DND-41 (cell line): Measurements from ENCODE around the gene CD34.

Experiments used
- EZH2 ChIP-seq: IDR thresholded peaks from 3 replicates; pipeline ENCODE4 v1.6.1; 2012; ENCODE audit warnings: borderline replicate concordance, low read depth, mild to moderate bottlenecking, moderate library complexity, low read length, inconsistent platforms; ENCODE audit not compliant: severe bottlenecking
- TF ChIP-seq, protein P1 (sequence below): IDR thresholded peaks from 2 replicates; pipeline ENCODE4 v1.5.1; 2012; ENCODE audit warnings: borderline replicate concordance, low read length, moderate library complexity, mild to moderate bottlenecking; ENCODE audit not compliant: poor library complexity, severe bottlenecking; ENCODE audit errors: extremely low read depth

DNA sequence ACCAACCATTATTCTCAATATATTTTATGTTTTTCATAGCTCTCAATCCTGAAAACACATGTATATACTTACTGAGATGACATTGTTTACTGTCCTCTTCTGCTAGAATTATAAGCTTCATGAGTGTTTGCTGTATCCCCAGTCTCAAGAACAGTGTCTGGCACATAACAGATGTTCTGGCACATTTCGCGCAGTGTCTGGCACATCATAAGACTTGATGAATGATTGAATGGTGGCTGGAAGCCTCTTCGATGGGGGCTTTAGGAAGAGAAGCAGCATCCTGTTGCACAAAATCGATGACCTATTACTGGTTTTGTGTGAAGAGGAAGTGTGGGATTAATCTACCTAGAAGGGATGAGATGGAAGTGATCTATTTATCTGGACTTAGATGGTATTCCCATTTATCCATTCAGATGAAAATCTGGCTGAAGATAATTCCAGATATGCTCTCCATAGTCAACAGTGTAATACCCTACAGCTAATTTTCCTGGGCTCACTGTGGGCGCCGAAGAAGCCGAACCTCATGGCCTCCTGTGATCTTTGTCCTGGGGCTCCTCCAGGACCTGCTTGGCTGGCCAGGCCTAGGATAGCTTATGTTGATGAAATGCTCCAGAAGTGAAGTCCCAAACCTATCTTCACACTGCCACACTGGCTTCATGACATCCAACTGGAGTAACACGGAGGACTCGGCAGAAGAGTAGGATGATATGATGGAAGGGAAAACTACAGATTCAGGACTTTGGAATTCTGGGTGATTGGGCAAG lies 26.5 kb downstream of the CD34 start:
- TF ChIP-seq, protein P1, sequence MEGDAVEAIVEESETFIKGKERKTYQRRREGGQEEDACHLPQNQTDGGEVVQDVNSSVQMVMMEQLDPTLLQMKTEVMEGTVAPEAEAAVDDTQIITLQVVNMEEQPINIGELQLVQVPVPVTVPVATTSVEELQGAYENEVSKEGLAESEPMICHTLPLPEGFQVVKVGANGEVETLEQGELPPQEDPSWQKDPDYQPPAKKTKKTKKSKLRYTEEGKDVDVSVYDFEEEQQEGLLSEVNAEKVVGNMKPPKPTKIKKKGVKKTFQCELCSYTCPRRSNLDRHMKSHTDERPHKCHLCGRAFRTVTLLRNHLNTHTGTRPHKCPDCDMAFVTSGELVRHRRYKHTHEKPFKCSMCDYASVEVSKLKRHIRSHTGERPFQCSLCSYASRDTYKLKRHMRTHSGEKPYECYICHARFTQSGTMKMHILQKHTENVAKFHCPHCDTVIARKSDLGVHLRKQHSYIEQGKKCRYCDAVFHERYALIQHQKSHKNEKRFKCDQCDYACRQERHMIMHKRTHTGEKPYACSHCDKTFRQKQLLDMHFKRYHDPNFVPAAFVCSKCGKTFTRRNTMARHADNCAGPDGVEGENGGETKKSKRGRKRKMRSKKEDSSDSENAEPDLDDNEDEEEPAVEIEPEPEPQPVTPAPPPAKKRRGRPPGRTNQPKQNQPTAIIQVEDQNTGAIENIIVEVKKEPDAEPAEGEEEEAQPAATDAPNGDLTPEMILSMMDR: no peak
- no peak for TF ChIP-seq EZH2
